Stimulated activated CD4-positive, alpha-beta T cell treated with anti-CD3 and anti-CD28 coated beads, Interleukin-12 subunit alpha, Interleukin-12 subunit beta, amount 100 ng/mL, for 24 hours (primary cell): ENCODE results near the gene PERCC1.

ENCODE experiments used
- DNase-seq, 2 experiments: peaks; one replicate each; pipeline ENCODE4 v3.0.0-alpha.2; 2020; ENCODE audit warnings: low read depth in 2 of 2

The PERCC1 gene

GRCh38 chr16:1430759-1431496, at the start of gene PERCC1:
Gene PERCC1, plus strand, starts transcription at chr16:1431078. Its CDS starts 1,516 bp downstream, at chr16:1432594.
- no peak for DNase-seq

DNA sequence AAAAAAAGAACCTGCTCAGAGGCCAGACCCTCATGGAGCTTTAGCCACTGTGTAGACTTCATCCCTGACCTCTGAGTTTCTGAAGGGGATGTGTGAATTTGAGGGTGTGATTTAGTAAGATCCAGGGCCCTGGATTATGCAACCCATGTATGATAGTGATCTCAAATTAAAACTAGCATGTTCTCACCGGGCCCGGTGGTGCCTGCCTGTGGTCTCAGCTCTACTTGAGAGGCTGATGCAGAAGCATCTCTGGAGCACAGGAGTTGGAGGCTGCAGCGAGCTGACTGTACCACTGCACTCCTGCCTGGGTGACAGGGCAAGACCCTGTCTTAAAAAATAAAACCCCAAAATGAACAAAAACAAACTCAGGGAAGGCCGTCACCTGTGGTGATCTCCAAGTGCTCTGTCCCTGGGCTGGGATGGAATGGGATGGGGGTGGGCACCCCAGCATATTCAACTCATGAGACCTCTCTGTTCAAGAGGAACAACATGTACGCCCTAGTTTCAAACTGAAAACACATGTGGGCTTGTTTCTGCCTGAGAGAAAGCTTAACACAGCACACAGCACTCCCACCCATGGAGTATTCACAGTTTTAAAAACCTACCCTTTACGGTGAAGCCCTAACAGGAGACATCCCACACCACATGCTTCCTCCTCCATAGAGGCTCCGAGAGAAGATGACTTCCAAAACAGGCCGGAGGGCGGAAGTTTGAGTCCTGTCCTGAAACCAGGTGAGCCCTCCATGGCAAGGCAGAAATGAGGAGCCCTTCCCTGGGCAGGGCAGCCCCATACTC, 49.1 kb upstream of the PERCC1 start:
- no peak for DNase-seq

DNA sequence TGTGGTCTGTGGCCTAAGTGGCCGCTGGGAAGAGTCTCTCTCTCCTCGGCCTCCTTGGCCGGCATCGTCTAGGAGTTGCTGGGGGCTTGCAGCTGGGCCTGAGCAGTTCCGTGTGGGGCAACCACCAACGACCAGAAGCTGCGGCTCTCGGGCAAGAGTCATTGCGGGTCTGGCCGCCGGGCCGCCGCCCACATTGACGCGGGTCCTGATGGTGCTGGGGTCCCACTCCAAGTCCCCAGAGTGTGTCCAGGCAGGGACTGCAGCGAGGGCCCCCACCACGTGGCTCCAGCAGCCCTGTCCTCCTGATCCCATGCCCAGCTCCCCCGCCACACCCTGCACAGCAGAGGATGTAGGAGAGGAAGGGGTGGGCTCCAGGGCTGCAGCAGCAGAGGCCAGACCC, 47.3 kb upstream of the PERCC1 start:
- no peak for DNase-seq

DNA sequence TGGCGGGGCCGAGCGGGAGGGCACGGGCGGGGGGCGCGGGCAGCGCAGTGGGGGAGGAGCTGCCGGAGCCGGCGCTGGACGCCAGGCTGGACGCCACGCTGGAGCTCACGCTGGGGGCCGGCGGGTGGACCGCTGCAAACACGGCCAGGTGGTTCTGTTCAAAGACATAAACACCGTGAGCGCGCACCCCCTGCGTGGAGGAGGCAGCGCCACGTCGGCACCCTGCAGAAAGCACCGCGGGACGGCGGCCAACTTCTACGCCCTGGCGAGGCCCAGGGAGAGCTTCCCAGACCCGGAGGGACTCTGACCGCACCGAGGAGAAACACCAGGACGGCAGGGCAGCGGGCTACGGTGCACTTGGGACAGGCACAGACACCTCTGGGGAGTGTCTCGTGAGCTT, 45.6 kb upstream of the PERCC1 start:
- DNase-seq: no peak

DNA sequence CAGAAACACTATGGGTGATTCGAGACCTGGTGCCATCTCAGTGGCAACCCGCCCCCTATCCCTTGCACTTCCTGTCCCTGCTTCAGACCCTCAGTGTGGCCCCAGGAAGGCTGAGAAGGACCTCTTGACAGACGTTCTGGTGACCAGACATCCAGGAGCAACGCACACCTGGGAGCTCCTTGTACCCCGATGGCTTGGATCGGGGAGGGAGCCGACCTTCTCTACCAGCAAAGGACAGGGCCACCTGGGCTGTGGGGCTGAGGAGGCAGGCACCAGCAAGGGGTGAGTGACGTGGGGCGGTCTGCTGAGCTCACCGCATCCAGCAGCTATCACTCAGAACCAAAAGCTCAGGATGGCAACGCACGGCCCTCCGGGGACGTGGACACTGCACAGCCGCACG, 43.5 kb upstream of the PERCC1 start:
- DNase-seq: no peak

DNA sequence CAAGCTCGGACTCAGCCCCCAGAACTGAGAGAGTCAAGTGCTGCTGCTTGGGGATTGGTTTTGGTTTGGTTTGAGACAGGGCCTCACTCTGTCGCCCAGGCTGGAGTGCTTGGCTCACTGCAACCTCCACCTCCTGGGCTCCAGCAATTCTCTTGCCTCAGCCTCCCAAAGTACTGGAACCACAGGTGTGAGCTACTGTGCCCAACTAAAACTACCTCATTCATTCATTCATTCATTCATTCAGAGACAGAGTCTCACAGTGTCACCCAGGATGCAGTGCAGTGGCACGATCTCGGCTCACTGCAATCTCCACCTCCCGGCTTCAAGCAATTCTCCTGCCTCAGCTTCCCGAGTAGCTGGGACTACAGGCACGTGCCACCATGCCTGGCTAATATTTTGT, 41.1 kb upstream of the PERCC1 start:
- no peak for DNase-seq

GRCh38 chr16:1390239-1390779, 40.6 kb upstream of the PERCC1 start:
- DNase-seq: no peak

- no peak for DNase-seq
Measured at GRCh38 chr16:1392826-1393225, 38.1 kb upstream of the PERCC1 start.

DNA sequence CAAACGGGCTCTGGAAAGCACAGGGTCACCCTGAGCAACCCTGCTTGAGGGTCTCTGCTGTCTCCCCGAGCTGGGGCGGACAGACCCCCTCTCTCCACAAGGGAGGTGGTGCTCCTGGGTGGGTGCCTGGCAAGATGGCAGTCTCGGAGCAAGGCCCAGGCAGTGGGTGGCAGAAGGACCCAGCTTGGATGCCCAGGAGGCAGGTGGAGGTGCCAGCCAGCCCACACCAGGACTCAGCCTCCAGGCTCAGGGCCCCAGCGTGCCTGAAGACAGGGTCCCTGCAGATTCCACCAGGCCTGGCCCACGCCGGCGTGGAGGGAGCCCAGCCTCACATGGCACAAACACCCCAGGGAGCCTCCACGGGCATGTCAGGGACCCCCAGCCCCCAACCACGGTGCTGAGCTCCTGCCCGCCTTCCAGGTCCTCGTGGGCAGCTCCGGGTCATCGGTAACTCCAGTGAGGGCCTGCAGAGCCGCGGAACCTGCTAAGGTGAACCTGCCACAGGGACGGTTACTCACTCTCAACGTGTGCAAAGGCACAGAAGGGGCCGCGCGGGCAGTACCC, 37.2 kb upstream of the PERCC1 start:
- no peak for DNase-seq

DNA sequence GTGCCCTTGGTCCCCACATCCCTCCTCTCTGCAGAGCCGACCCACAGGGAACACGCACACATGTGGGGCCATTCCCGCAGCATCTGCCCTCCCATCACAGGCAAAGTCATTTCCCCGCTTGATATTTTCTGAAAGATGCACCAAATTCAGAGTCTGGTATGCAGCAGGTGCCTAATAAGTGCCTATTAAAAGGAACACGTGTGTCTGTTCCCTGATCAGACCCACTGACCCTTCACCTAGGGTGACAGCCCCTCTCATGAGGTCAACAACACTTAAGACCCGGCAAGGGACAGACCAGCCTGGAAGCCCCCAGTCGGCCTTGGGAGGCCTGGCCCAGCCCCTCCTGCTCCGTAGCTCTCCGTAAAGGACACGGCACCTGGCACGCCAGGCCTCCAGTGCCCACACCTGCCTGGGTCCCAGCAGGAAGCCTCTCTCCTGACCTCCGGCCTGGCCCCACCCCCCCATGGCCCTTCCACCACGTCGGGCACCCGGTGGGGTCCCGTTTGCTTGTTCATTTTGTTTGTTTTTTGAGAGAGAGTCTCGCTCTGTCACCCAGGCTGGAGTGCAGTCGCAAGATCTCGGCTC, 36.4 kb upstream of the PERCC1 start:
- DNase-seq: no peak

DNA sequence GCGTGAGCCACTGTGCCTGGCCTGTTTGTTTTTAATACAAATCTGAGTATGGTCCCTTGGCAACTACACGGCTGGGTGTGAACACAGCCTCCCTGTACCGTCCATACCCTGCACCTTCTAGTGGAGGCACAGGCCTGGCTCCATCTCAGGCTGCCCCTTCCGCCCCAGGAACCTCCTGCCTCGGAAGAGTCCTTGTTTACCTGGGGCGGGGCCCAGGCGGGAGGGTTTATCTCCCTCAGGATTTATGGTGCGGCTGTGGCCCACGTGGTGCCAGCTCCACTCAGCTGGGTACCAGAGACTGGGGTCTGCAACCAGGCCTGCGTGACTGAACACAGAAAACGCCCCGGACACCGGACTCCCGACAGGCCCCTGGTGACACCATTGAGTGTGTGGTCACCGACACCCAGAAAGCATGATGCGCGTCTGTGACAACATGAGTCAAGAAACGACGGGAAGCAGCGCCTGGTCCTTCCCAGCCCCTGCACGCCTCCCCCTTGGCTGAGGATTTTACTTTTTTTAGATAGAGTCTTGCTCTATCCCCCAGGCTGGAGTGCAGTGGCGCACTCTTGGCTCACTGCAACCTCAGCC, 35.3 kb upstream of the PERCC1 start:
- DNase-seq: no peak

DNA sequence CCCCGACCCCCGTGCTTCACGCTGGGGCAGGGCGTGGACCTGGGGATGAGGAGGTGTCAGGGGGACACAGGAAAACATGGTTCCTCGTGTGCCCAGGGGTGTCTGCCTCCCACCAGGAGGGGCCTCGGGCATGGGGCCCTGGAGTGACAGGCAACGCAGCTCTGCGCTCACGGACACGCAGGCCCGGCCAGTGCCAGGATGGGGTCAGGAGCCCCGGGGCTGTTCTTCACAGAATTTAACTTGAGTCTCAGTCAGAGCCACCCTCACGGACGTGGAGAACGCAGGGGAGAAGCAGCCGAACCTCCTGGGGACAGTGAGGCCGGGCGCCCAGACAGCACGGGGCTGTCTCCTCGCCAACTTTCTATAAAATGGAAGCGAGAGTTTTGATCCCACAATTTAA, 33.1 kb upstream of the PERCC1 start:
- DNase-seq: no peak

DNA sequence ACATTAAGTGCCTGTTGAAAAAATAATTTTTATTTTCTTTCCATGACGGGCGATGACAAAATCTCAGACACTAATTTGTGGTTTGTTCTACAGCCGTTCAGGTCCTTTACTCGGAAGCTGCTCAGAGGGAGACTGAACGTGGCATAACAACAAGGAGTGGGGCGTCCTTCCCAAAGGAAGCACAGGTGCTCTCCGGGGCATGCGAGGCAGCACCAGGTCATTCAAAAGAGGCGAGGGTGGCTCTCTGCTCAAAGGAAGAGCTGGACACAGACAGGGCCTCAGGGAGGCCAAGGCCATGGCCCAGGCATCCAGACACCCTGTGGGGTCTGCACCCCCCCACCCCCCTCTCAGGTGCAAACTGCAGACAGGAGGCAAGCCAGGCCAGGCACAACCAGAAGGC, 32.5 kb upstream of the PERCC1 start:
- DNase-seq: no peak

- DNase-seq: no peak
Measured at GRCh38 chr16:1398826-1399581, 31.9 kb upstream of the PERCC1 start.

- DNase-seq: no peak
Measured at GRCh38 chr16:1401061-1401757, 29.7 kb upstream of the PERCC1 start.

DNA sequence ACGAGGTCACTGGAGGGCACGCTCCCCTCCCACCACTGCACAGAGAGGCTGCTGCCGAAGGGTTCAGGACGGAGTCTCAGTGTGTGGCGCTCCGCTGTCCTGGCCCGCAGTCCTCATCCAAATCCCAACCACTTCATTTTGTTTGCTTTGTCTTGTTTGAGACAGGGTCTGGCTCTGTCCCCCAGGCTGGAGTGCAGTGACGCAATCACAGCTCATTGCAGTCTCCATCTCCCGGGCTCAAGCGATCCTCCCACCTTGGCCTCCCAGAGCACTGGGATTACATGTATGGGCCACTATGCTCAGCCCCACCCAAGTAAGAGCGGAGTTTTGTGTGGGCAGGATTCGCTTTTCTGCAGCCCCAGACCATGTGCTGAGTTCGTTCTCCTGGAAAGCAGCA, 29.1 kb upstream of the PERCC1 start:
- DNase-seq: no peak

DNA sequence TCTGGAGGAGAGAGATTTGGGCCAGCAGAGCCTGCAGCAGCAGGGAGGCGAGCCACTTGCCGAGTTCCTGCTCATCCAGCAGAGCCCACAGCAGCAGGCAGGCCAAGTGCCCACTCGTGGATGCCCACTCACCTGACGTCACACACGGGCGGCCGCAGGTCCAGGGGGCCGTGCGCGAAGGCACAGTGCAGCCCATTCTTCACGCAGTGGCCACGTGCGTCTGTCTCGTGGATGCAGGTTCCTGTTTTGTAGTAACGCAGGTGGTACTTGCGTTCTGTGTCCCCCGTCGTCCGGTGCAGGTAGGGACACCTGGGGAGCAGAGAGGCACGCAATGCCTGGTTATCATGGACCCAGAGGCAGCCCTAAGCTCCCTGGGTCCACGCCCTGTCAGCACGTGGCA, 27.8 kb upstream of the PERCC1 start:
- no peak for DNase-seq

DNA sequence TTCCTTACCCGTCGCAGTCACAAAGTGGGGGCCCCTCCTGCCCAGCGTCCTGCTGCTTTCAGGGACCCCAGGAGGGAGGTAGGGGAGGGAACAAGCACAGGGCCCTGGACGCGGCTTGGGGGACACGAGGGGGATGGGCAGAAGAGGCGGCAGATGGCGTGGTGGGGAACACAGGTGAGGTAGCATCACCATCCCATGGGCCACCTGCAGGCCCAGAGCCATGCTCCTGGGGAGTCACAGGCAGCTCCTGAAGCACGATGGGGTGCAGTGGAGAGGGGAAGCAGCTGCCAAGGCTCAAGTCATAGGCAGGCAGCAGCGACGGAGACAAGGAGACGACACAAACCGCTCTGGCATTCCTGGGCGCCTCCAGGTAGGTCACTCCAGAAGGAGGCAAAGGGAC, 27.1 kb upstream of the PERCC1 start:
- no peak for DNase-seq

GRCh38 chr16:1407753-1408152, 23.1 kb upstream of the PERCC1 start:
- no peak for DNase-seq

- DNase-seq: peak; percentile 92 to 95
Measured at GRCh38 chr16:1408171-1408837, 22.6 kb upstream of the PERCC1 start.
